Measurements from ENCODE around the gene MND1. TPM values are rescaled to one million over a fixed set of nuclear protein-coding genes. Genes with fewer than 3 reads are reported as not detected.

Gene MND1
- total RNA-seq, 1 experiment from 2014 or later = 7.9 TPM

DNA sequence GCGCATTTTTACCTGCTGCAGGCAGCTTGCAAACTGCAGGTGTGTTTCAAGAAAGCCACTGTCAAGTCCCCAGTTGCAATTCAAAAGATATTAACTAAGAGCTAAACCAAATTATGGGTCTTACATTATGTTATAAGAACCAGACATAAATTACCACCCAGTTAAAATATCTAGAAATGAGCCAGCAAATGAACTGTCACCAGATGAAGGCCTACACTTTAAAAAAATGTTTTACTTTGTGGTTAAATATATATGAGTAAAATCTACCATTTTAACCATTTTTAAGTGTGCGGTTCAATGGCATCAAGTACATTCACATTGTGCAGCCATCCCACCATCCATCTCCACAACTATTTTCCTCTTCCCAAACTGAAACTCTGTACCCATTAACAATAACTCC is 89.7 kb downstream of the MND1 start:
- Histone ChIP-seq H3F3A (ENCODE audit: low read length, unreplicated experiment) (no peaks in the 10 kb centered on the region), H2AFZ (ENCODE audit: low read length) (no peak overlapping the region), H3K4me2 (ENCODE audit: low read length) (no peak overlapping the region), H3K9me2 (replicated peaks; ENCODE audit: low read length) (no peaks in the 10 kb centered on the region), H3K27me3 (ENCODE audit: low read length) (no peaks in the 10 kb centered on the region), H3K27ac (ENCODE audit: low read length) (no peak overlapping the region), H4K20me1 (ENCODE audit: low read length) (no peaks in the 10 kb centered on the region), H3K9ac (ENCODE audit: low read length) (no peak overlapping the region), H3K4me3 (ENCODE audit: low read length) (no peak overlapping the region), H3K36me3 (ENCODE audit: low read depth, low read length) (no peaks in the 10 kb centered on the region), H3K4me1 (ENCODE audit: insufficient read depth, low read length) (peaks cover 7% of the 10 kb centered on the region), H3K9me3 (ENCODE audit: low read length) (no peaks in the 10 kb centered on the region), H3K79me2 (ENCODE audit: low read length) (no peaks in the 10 kb centered on the region)
- ATAC-seq = no peak
- ChIA-PET POLR2A (ENCODE audit: unreplicated experiment) (no interaction called here), CTCF (no interaction called here)
- no peak for TF ChIP-seq EZH2phosphoT487 (IDR thresholded peaks at IDR 0.05; ENCODE audit: borderline replicate concordance, low read length)
- TF ChIP-seq, protein P1, sequence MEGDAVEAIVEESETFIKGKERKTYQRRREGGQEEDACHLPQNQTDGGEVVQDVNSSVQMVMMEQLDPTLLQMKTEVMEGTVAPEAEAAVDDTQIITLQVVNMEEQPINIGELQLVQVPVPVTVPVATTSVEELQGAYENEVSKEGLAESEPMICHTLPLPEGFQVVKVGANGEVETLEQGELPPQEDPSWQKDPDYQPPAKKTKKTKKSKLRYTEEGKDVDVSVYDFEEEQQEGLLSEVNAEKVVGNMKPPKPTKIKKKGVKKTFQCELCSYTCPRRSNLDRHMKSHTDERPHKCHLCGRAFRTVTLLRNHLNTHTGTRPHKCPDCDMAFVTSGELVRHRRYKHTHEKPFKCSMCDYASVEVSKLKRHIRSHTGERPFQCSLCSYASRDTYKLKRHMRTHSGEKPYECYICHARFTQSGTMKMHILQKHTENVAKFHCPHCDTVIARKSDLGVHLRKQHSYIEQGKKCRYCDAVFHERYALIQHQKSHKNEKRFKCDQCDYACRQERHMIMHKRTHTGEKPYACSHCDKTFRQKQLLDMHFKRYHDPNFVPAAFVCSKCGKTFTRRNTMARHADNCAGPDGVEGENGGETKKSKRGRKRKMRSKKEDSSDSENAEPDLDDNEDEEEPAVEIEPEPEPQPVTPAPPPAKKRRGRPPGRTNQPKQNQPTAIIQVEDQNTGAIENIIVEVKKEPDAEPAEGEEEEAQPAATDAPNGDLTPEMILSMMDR (conservative IDR thresholded peaks at IDR 0.05; ENCODE audit: low read depth, low read length) = no peak
- no TSS peak for BruUV-seq (replicated peaks)
- intact Hi-C loops (cut with micrococcal nuclease) = no loop called here
- no peak for DNase-seq

- Histone ChIP-seq H3F3A (ENCODE audit: low read length, unreplicated experiment) (no peaks in the 10 kb centered on the region), H3K9me3 (ENCODE audit: low read length) (no peaks in the 10 kb centered on the region), H3K27ac (ENCODE audit: low read length) (no peak overlapping the region), H3K4me3 (ENCODE audit: low read length) (no peak overlapping the region), H3K27me3 (ENCODE audit: low read length) (no peaks in the 10 kb centered on the region), H3K9me2 (replicated peaks; ENCODE audit: low read length) (no peaks in the 10 kb centered on the region), H3K9ac (ENCODE audit: low read length) (no peak overlapping the region), H2AFZ (ENCODE audit: low read length) (no peak overlapping the region), H3K4me2 (ENCODE audit: low read length) (no peak overlapping the region), H3K4me1 (ENCODE audit: insufficient read depth, low read length) (no peaks in the 10 kb centered on the region), H4K20me1 (ENCODE audit: low read length) (no peaks in the 10 kb centered on the region), H3K79me2 (ENCODE audit: low read length) (no peaks in the 10 kb centered on the region), H3K36me3 (ENCODE audit: low read depth, low read length) (no peaks in the 10 kb centered on the region)
- CTCF ChIA-PET = no interaction called here
- BruUV-seq (replicated peaks) = no TSS peak
- POLR2A ChIA-PET (ENCODE audit: unreplicated experiment) = interaction anchor here (0.7 kb wide), 1 partner anchor 10 kb away, joined by 4 read pairs; no protein-coding TSS in a partner anchor
- intact Hi-C loops (cut with micrococcal nuclease) = no loop called here
- TF ChIP-seq EZH2phosphoT487 (IDR thresholded peaks at IDR 0.05; ENCODE audit: borderline replicate concordance, low read length) = no peak
- TF ChIP-seq EZH2 (IDR thresholded peaks at IDR 0.05; ENCODE audit: low read length, unreplicated experiment) = no peak
- TF ChIP-seq, protein P1 (conservative IDR thresholded peaks at IDR 0.05; ENCODE audit: low read depth, low read length) = no peak
- no peak for DNase-seq
- ATAC-seq = no peak
Measured at GRCh38 chr4:153438916-153439756, 94.6 kb downstream of the MND1 start.

GRCh38 chr4:153439831-153440230 is 95.3 kb downstream of the MND1 start:
- H3K36me3 ChIP-seq (ENCODE audit: low read depth, low read length) = no peaks in the 10 kb centered on the region
- H3K4me2 ChIP-seq (ENCODE audit: low read length) = no peak overlapping the region
- no TSS peak for BruUV-seq (replicated peaks)
- no peaks in the 10 kb centered on the region for H3K9me3 ChIP-seq (ENCODE audit: low read length)
- intact Hi-C loops (cut with micrococcal nuclease) = no loop called here
- H2AFZ ChIP-seq (ENCODE audit: low read length) = no peak overlapping the region
- no peak overlapping the region for H3K9ac ChIP-seq (ENCODE audit: low read length)
- H3K79me2 ChIP-seq (ENCODE audit: low read length) = no peaks in the 10 kb centered on the region
- H3K4me3 ChIP-seq (ENCODE audit: low read length) = no peak overlapping the region
- DNase-seq (no peak), ATAC-seq (no peak)
- H3K9me2 ChIP-seq (replicated peaks; ENCODE audit: low read length) = no peaks in the 10 kb centered on the region
- no peaks in the 10 kb centered on the region for H4K20me1 ChIP-seq (ENCODE audit: low read length)
- H3F3A ChIP-seq (ENCODE audit: low read length, unreplicated experiment) = no peaks in the 10 kb centered on the region
- ChIA-PET POLR2A (ENCODE audit: unreplicated experiment) (no interaction called here), CTCF (no interaction called here)
- no peak overlapping the region for H3K27ac ChIP-seq (ENCODE audit: low read length)
- TF ChIP-seq EZH2phosphoT487 (IDR thresholded peaks at IDR 0.05; ENCODE audit: borderline replicate concordance, low read length) (no peak), EZH2 (IDR thresholded peaks at IDR 0.05; ENCODE audit: low read length, unreplicated experiment) (no peak)
- TF ChIP-seq, protein P1 (conservative IDR thresholded peaks at IDR 0.05; ENCODE audit: low read depth, low read length) = no peak
- H3K4me1 ChIP-seq (ENCODE audit: insufficient read depth, low read length) = no peaks in the 10 kb centered on the region
- no peaks in the 10 kb centered on the region for H3K27me3 ChIP-seq (ENCODE audit: low read length)
